HCT116 (cell line): Measurements from ENCODE around the gene CSTPP1. TPM values are rescaled to one million over a fixed set of nuclear protein-coding genes. Genes with fewer than 3 reads are reported as not detected.

Experiments
- ATAC-seq: fragments of 200-7000 bp; cut with Tn5 transposase; 2 replicates; pipeline ENCODE4 v1.9.1; 2020; ENCODE audit warnings: mild to moderate bottlenecking, moderate library complexity
- BruUV-seq: library from RNA; stranded (reverse); fragments of 400-500 nt; replicated peaks from 2 replicates; lab custom pipeline; 2021; lab: Mats Ljungman, UMichigan
- CTCF ChIA-PET: fragments of 300-600 bp; sonication (Branson Sonifier 250); formaldehyde crosslinking; loops from one replicate; lab custom pipeline; 2021; ENCODE audit warnings: antibody characterized with exemption; lab: Charles Lee
- POLR2A ChIA-PET: fragments of 300-600, 350-600 bp; sonication (Branson Sonifier 250); formaldehyde crosslinking; loops from one replicate; lab custom pipeline; 2021; ENCODE audit warnings: antibody characterized with exemption; lab: Charles Lee
- RAD21 ChIA-PET, 2 experiments: fragments of 300-600 bp; sonication (Branson Sonifier 250); formaldehyde crosslinking; loops; one replicate each; lab custom pipeline; 2023; ENCODE audit warnings: low total read pairs in 2 of 2; ENCODE audit not compliant: uncharacterized antibody in 2 of 2, unreplicated experiment in 2 of 2, low non-redundant PET in 1 of 2; lab: Charles Lee
- DNase-seq: peaks from one replicate; pipeline ENCODE4 v3.0.0-alpha.2; 2010; ENCODE audit warnings: low read depth, low spot score
- H2AFZ ChIP-seq: fragments of 200-600 bp; shearing (Covaris generic), sonication (generic); 2 replicates; pipeline ENCODE4 v1.6.1; 2017; ENCODE audit warnings: low read depth, mixed run types, mixed read lengths, antibody characterized with exemption, low read length; ENCODE audit not compliant: poor library complexity, severe bottlenecking
- H3K27ac ChIP-seq: 2 replicates; pipeline ENCODE4 v1.5.1; 2012; ENCODE audit warnings: low read depth, low read length
- H3K27me3 ChIP-seq: fragments of 200-600 bp; sonication (generic); 2 replicates; pipeline ENCODE4 v1.6.1; 2016; ENCODE audit warnings: mixed run types, low read length, mixed read lengths; ENCODE audit not compliant: insufficient read depth
- H3K36me3 ChIP-seq, 2 experiments: fragments of 200-500 bp in 1 of 2; fragments of 200-600 bp in 1 of 2; sonication (Bioruptor generic) in 1 of 2; sonication (generic) in 1 of 2; 2 replicates each; pipeline versions ENCODE4 v1.5.1 to v1.6.1; 2014 to 2016; ENCODE audit warnings: low read length in 2 of 2, inconsistent platforms in 1 of 2, mixed read lengths in 1 of 2, mixed run types in 1 of 2; ENCODE audit not compliant: insufficient read depth in 2 of 2, control insufficient read depth in 1 of 2
- H3K4me1 ChIP-seq, 2 experiments: fragments of 200-600 bp in 1 of 2; sonication (generic) in 1 of 2; 2 replicates each; pipeline versions ENCODE4 v1.5.1 to v1.6.1; 2012 to 2017; ENCODE audit warnings: low read length in 2 of 2, inconsistent platforms in 1 of 2, mild to moderate bottlenecking in 1 of 2, mixed read lengths in 1 of 2, mixed run types in 1 of 2, moderate library complexity in 1 of 2; ENCODE audit not compliant: insufficient read depth in 2 of 2, control insufficient read depth in 1 of 2
- H3K4me2 ChIP-seq: fragments of 200-600 bp; sonication (generic); 2 replicates; pipeline ENCODE4 v1.6.1; 2017; ENCODE audit warnings: mixed run types, low read length, mixed read lengths
- H3K4me3 ChIP-seq, 2 experiments: fragments of 200-600 bp in 1 of 2; sonication (generic) in 1 of 2; replicated peaks in 1 of 2; 2 replicates each; pipeline ENCODE4 v1.5.1; 2011 to 2016; ENCODE audit warnings: low read length in 2 of 2, control low read depth in 1 of 2, low read depth in 1 of 2, mild to moderate bottlenecking in 1 of 2, mixed read lengths in 1 of 2, mixed run types in 1 of 2
- H3K79me2 ChIP-seq: fragments of 200-600 bp; sonication (generic); 2 replicates; pipeline ENCODE4 v1.6.1; 2017; ENCODE audit warnings: mild to moderate bottlenecking, mixed run types, low read length, moderate library complexity, mixed read lengths; ENCODE audit not compliant: insufficient read depth
- H3K9ac ChIP-seq: fragments of 200-600 bp; sonication (generic); 2 replicates; pipeline ENCODE4 v1.6.1; 2016; ENCODE audit warnings: low read length, mixed read lengths
- H3K9me2 ChIP-seq: fragments of 200-600 bp; sonication (generic), shearing (Covaris generic); 2 replicates; pipeline ENCODE4 v1.6.1; 2017; ENCODE audit warnings: mixed run types, mild to moderate bottlenecking, moderate library complexity; ENCODE audit not compliant: insufficient read depth
- H3K9me3 ChIP-seq, 2 experiments: fragments of 200-500 bp in 1 of 2; fragments of 200-600 bp in 1 of 2; sonication (Bioruptor generic) in 1 of 2; sonication (generic) in 1 of 2; 2 replicates each; pipeline ENCODE4 v1.6.1; 2014 to 2017; ENCODE audit warnings: low read length in 2 of 2, mixed read lengths in 2 of 2, inconsistent platforms in 1 of 2, low read depth in 1 of 2, mild to moderate bottlenecking in 1 of 2, mixed run types in 1 of 2, moderate library complexity in 1 of 2; ENCODE audit not compliant: control insufficient read depth in 1 of 2, insufficient read depth in 1 of 2
- H4K20me1 ChIP-seq: fragments of 200-600 bp; sonication (generic), shearing (Covaris generic); 2 replicates; pipeline ENCODE4 v1.6.1; 2017; ENCODE audit warnings: mixed run types, mild to moderate bottlenecking, moderate library complexity; ENCODE audit not compliant: insufficient read depth
- CBX3 ChIP-seq: IDR thresholded peaks from 2 replicates; pipeline ENCODE4 v1.6.1; 2012; ENCODE audit warnings: low read depth
- CEBPB ChIP-seq: IDR thresholded peaks from 2 replicates; pipeline ENCODE4 v1.6.1; 2012; ENCODE audit warnings: low read depth
- ELF1 ChIP-seq: IDR thresholded peaks from 2 replicates; pipeline ENCODE4 v1.6.1; 2012; ENCODE audit warnings: low read depth, borderline replicate concordance
- EZH2 ChIP-seq: fragments of 200-600 bp; sonication (generic); IDR thresholded peaks from 2 replicates; pipeline ENCODE4 v1.6.1; 2017; ENCODE audit warnings: antibody characterized with exemption, mixed run types
- EZH2phosphoT487 ChIP-seq: fragments of 200-600 bp; IDR thresholded peaks from 2 replicates; pipeline ENCODE4 v1.6.1; 2018; ENCODE audit warnings: antibody characterized with exemption, borderline replicate concordance
- FOSL1 ChIP-seq: IDR thresholded peaks from 2 replicates; pipeline ENCODE4 v1.6.1; 2012; ENCODE audit warnings: low read depth
- JUND ChIP-seq: IDR thresholded peaks from 2 replicates; pipeline ENCODE4 v1.6.1; 2012
- POLR2A ChIP-seq: IDR thresholded peaks from 2 replicates; pipeline ENCODE4 v1.7.0; 2011; ENCODE audit warnings: borderline replicate concordance; ENCODE audit not compliant: insufficient read depth, insufficient read length; ENCODE audit errors: extremely low read depth
- RAD21 ChIP-seq: IDR thresholded peaks from 2 replicates; pipeline ENCODE4 v1.6.1; 2012; ENCODE audit warnings: low read depth, mild to moderate bottlenecking
- SIN3A ChIP-seq: IDR thresholded peaks from 2 replicates; pipeline ENCODE4 v1.6.1; 2012; ENCODE audit warnings: low read depth
- SP1 ChIP-seq: IDR thresholded peaks from 2 replicates; pipeline ENCODE4 v1.6.1; 2012; ENCODE audit warnings: low read depth
- SRF ChIP-seq: IDR thresholded peaks from 2 replicates; pipeline ENCODE4 v1.6.1; 2012; ENCODE audit warnings: low read depth
- TCF7L2 ChIP-seq: IDR thresholded peaks from 2 replicates; pipeline ENCODE4 v1.7.0; 2011; ENCODE audit warnings: borderline replicate concordance, inconsistent platforms; ENCODE audit not compliant: insufficient read depth, insufficient read length; ENCODE audit errors: extremely low read depth
- YY1 ChIP-seq: IDR thresholded peaks from 2 replicates; pipeline ENCODE4 v1.6.1; 2011; ENCODE audit warnings: low read length, low read depth, moderate library complexity, mild to moderate bottlenecking; ENCODE audit not compliant: insufficient replicate concordance; ENCODE audit errors: extremely low read depth
- ZFX ChIP-seq: fragments of 450-650 bp; IDR thresholded peaks from 2 replicates; pipeline ENCODE4 v1.6.1; 2017
- ZNF274 ChIP-seq: fragments of 200-500 bp; sonication (Bioruptor generic); IDR thresholded peaks from 2 replicates; pipeline ENCODE4 v1.6.1; 2014; ENCODE audit warnings: mild to moderate bottlenecking, low read depth, low read length, inconsistent platforms
- intact Hi-C: fragments of 100-400 bp; cut with micrococcal nuclease; formaldehyde crosslinking; loops from 2 replicates; pipeline ENCODE4 v1.10.0; 2022
- total RNA-seq: library from RNA; stranded (reverse); gene quantifications from one replicate; pipeline ENCODE4 v1.2.1, GENCODE V29; 2021; ENCODE audit not compliant: unreplicated experiment
- TF ChIP-seq, protein P1 (sequence below): IDR thresholded peaks from 2 replicates; pipeline ENCODE4 v1.6.1; 2012
- TF ChIP-seq, protein P2 (sequence below): IDR thresholded peaks from 2 replicates; pipeline ENCODE4 v1.6.1; 2011; ENCODE audit warnings: mild to moderate bottlenecking, low read length, moderate library complexity; ENCODE audit not compliant: insufficient replicate concordance; ENCODE audit errors: extremely low read depth

Gene CSTPP1
- total RNA-seq, 1 experiment from 2014 or later, result 24.7 TPM

DNA sequence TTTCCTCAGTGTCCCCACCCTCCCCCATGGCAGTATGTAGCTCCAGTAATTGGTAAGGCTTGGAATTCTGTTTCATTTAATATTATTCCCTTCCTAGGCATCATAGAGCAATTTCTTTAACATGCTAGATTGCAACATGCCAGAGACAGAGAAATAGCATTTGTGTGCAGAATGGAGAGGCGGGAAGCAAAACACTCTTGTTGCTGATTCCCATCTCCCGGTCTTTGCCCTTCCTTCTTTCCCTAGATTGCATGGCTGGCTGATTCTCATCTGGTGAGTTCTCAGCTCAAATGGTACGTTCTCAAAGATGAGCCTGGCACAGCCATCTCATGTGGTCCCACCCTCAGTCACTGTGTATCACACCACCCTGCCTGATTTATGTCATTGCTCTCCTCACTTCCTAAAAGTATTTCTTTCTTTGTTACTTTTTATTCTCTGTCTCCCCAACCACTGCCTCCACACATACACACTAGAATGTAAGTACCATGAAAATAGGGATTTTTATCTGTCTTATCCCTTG, 173.2 kb downstream of the CSTPP1 start:
- Histone ChIP-seq H3K27me3 (no peaks in the 10 kb centered on the region), H4K20me1 (no peaks in the 10 kb centered on the region), H3K4me3 (no peak overlapping the region), H3K27ac (no peak overlapping the region), H2AFZ (no peak overlapping the region), H3K36me3 (no peaks in the 10 kb centered on the region), H3K4me2 (no peak overlapping the region), H3K9ac (no peak overlapping the region), H3K79me2 (no peaks in the 10 kb centered on the region), H3K9me3 (no peaks in the 10 kb centered on the region), H3K9me2 (no peaks in the 10 kb centered on the region), H3K4me1 (no peaks in the 10 kb centered on the region)
- intact Hi-C loops, result no loop called here
- ChIA-PET POLR2A (no interaction called here), CTCF (no interaction called here), RAD21 (interaction anchor here in 1 of 2 experiments (0.7 kb wide), 1 partner anchor 229 kb away, joined by 3 read pairs; no protein-coding TSS in a partner anchor)
- DNase-seq, result no peak
- BruUV-seq, result no TSS peak
- TF ChIP-seq JUND (no peak), RAD21 (no peak), FOSL1 (no peak), SP1 (no peak)
- ATAC-seq, result no peak

DNA sequence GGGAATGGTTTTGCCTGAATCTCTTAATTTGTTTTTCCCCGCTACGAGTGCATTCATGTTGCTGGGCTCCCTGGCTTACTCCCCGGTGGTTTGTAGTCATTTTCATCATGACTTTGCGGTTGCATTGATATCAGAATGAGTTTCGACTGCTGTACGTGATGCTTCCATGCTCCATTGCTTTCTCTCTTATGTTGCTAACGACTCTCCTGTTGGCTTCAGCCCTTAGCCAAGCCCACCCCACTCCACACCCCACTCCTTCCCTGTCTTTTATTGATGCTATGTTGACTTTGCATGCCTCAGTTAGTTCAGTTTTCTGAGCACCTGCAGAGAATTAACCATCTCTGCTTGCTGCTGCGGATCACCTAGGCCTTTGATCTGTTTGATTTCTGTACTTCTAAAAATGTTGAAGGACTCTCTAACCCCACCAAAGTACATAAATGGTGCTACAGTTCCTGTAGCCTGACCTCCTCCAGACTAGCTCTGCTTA, 174.8 kb downstream of the CSTPP1 start:
- no TSS peak for BruUV-seq
- intact Hi-C loops, result no loop called here
- ChIA-PET POLR2A (no interaction called here), RAD21 (no interaction called here), CTCF (no interaction called here)
- Histone ChIP-seq H2AFZ (no peak overlapping the region), H3K4me2 (no peak overlapping the region), H3K79me2 (no peaks in the 10 kb centered on the region), H3K9me3 (no peaks in the 10 kb centered on the region), H4K20me1 (no peaks in the 10 kb centered on the region), H3K27me3 (no peaks in the 10 kb centered on the region), H3K4me1 (no peaks in the 10 kb centered on the region), H3K27ac (no peak overlapping the region), H3K4me3 (no peak overlapping the region), H3K9me2 (no peaks in the 10 kb centered on the region), H3K9ac (no peak overlapping the region), H3K36me3 (no peaks in the 10 kb centered on the region)
- ATAC-seq (no peak), DNase-seq (no peak)
- TF ChIP-seq RAD21, result no peak
- TF ChIP-seq, protein P1, sequence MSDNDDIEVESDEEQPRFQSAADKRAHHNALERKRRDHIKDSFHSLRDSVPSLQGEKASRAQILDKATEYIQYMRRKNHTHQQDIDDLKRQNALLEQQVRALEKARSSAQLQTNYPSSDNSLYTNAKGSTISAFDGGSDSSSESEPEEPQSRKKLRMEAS, result no peak
- no peak for TF ChIP-seq TCF7L2
- TF ChIP-seq ZFX, result no peak
- TF ChIP-seq SRF, result no peak
- TF ChIP-seq EZH2, result no peak
- TF ChIP-seq, protein P2, sequence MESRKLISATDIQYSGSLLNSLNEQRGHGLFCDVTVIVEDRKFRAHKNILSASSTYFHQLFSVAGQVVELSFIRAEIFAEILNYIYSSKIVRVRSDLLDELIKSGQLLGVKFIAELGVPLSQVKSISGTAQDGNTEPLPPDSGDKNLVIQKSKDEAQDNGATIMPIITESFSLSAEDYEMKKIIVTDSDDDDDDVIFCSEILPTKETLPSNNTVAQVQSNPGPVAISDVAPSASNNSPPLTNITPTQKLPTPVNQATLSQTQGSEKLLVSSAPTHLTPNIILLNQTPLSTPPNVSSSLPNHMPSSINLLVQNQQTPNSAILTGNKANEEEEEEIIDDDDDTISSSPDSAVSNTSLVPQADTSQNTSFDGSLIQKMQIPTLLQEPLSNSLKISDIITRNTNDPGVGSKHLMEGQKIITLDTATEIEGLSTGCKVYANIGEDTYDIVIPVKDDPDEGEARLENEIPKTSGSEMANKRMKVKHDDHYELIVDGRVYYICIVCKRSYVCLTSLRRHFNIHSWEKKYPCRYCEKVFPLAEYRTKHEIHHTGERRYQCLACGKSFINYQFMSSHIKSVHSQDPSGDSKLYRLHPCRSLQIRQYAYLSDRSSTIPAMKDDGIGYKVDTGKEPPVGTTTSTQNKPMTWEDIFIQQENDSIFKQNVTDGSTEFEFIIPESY, result no peak
- TF ChIP-seq YY1, result no peak
- no peak for TF ChIP-seq POLR2A
- TF ChIP-seq FOSL1, result no peak
- no peak for TF ChIP-seq ZNF274
- TF ChIP-seq EZH2phosphoT487, result no peak
- TF ChIP-seq CEBPB, result no peak
- no peak for TF ChIP-seq SIN3A
- no peak for TF ChIP-seq ELF1
- TF ChIP-seq CBX3, result no peak
